Keratinocyte (primary cell): ENCODE measurements around the gene LINC01488. TPM values are rescaled to one million over a fixed set of nuclear protein-coding genes. Genes with fewer than 3 reads are reported as not detected.
A peak's percentile ranks its signal among the peaks of the same experiment; 100 is the strongest.

ENCODE experiments used
- DNase-seq: peaks from one replicate; pipeline ENCODE4 v3.0.0-alpha.2; 2011; ENCODE audit warnings: low read depth, missing footprints, low spot score
- FAIRE-seq: peaks from 2 replicates; lab custom pipeline; 2011; peaks lifted over from hg19 to GRCh38; lab: Jason Lieb, UNC
- H2AFZ ChIP-seq: 2 replicates; pipeline ENCODE4 v1.6.0; 2012; ENCODE audit warnings: low read length, control low read depth, inconsistent platforms; ENCODE audit not compliant: control insufficient read depth
- H3K27ac ChIP-seq: 2 replicates; pipeline ENCODE4 v1.5.1; 2011; ENCODE audit warnings: low read length; ENCODE audit not compliant: control insufficient read depth, insufficient read depth
- H3K27me3 ChIP-seq: 3 replicates; pipeline ENCODE4 v1.6.0; 2011; ENCODE audit warnings: low read length; ENCODE audit not compliant: control insufficient read depth, insufficient read depth; ENCODE audit errors: extremely low read depth
- H3K36me3 ChIP-seq, 2 experiments: 2 replicates in 1 of 2; 3 replicates in 1 of 2; pipeline ENCODE4 v1.5.1; 2011; ENCODE audit warnings: low read length in 2 of 2, mild to moderate bottlenecking in 1 of 2; ENCODE audit not compliant: control insufficient read depth in 2 of 2, insufficient read depth in 2 of 2; ENCODE audit errors: extremely low read depth in 1 of 2
- H3K4me1 ChIP-seq: 3 replicates; pipeline ENCODE4 v1.5.1; 2011; ENCODE audit warnings: low read length; ENCODE audit not compliant: control insufficient read depth, insufficient read depth; ENCODE audit errors: extremely low read depth
- H3K4me2 ChIP-seq: 3 replicates; pipeline ENCODE4 v1.6.0; 2011; ENCODE audit warnings: low read depth, low read length; ENCODE audit not compliant: control insufficient read depth, insufficient read depth; ENCODE audit errors: extremely low read depth
- H3K4me3 ChIP-seq, 3 experiments: fragments of 200-600 bp in 1 of 3; sonication (generic) in 1 of 3; 2 replicates in 2 of 3; 3 replicates in 1 of 3; pipeline ENCODE4 v1.5.1; 2011 to 2016; ENCODE audit warnings: low read length in 3 of 3, mild to moderate bottlenecking in 3 of 3, control low read depth in 2 of 3, inconsistent platforms in 1 of 3, low read depth in 1 of 3, mixed read lengths in 1 of 3, mixed run types in 1 of 3, moderate library complexity in 1 of 3; ENCODE audit not compliant: control insufficient read depth in 2 of 3, insufficient read depth in 2 of 3; ENCODE audit errors: extremely low read depth in 1 of 3
- H3K79me2 ChIP-seq: 2 replicates; pipeline ENCODE4 v1.6.0; 2012; ENCODE audit warnings: low read length; ENCODE audit not compliant: control insufficient read depth, insufficient read depth
- H3K9ac ChIP-seq: 3 replicates; pipeline ENCODE4 v1.6.0; 2011; ENCODE audit warnings: low read length; ENCODE audit not compliant: control insufficient read depth, insufficient read depth; ENCODE audit errors: extremely low read depth
- H3K9me1 ChIP-seq: 3 replicates; pipeline ENCODE4 v1.6.0; 2011; ENCODE audit warnings: low read length; ENCODE audit not compliant: control insufficient read depth, insufficient read depth; ENCODE audit errors: extremely low read depth
- H3K9me3 ChIP-seq: 2 replicates; pipeline ENCODE4 v1.5.1; 2012; ENCODE audit warnings: low read depth, low read length; ENCODE audit not compliant: control insufficient read depth
- H4K20me1 ChIP-seq: 3 replicates; pipeline ENCODE4 v1.6.0; 2011; ENCODE audit warnings: low read length; ENCODE audit not compliant: control insufficient read depth, insufficient read depth; ENCODE audit errors: extremely low read depth
- CTCF ChIP-seq, 3 experiments: IDR thresholded peaks in 1 of 3; conservative IDR thresholded peaks in 1 of 3; optimal IDR thresholded peaks in 1 of 3; 2 replicates in 2 of 3; 3 replicates in 1 of 3; pipeline versions ENCODE3 to v1.5.1; 2011; ENCODE audit warnings: low read length in 3 of 3, mild to moderate bottlenecking in 3 of 3, moderate library complexity in 2 of 3, control low read depth in 1 of 3, inconsistent platforms in 1 of 3; ENCODE audit not compliant: insufficient read depth in 2 of 3; ENCODE audit errors: extremely low read depth in 1 of 3
- EZH2 ChIP-seq: IDR thresholded peaks from one replicate; pipeline ENCODE4 v1.6.1; 2012; ENCODE audit warnings: inconsistent platforms, mild to moderate bottlenecking, low read length, moderate library complexity
- dilution Hi-C: fragments of 300-500 bp; cut with MboI; formaldehyde crosslinking; loops from one replicate; pipeline ENCODE4 v1.7.0; 2020; ENCODE audit warnings: low sequenced_read_pairs; ENCODE audit not compliant: extremely low pct_ligation_motif_present
- polyA plus RNA-seq, 5 experiments: library from polyadenylated mRNA; depleted of rRNA in 3 of 5; stranded (reverse) in 3 of 5; stranded (forward) in 1 of 5; unstranded in 1 of 5; fragments of >200 nt; gene quantifications; 1 replicate in 1 of 5; 2 replicates in 3 of 5; 3 replicates in 1 of 5; pipeline versions ENCODE4 v1.2.1 to v1.2.3, GENCODE V29; 2011 to 2012; ENCODE audit warnings: missing spikeins in 2 of 5, low read depth in 1 of 5, low replicate concordance in 1 of 5

Gene LINC01488
- polyA plus RNA-seq, 1 donor (not counting 4 experiments of a cell fraction or from before 2014, with no cell fraction given) = not detected

- Histone ChIP-seq H3K4me3 (no peak overlapping the region), H3K4me1 (peaks cover 7% of the 10 kb centered on the region)
- dilution Hi-C loops = no loop called here
Observed at GRCh38 chr11:69459848-69460539, 21.5 kb upstream of the LINC01488 start.

GRCh38 chr11:69460540-69461257 is 20.8 kb upstream of the LINC01488 start:
- DNase-seq = peak; percentile 66
- peak overlapping the region; percentile 15 for H3K4me2 ChIP-seq

More at GRCh38 chr11:69459848-69460539, 21.5 kb upstream of the LINC01488 start:
- Histone ChIP-seq H3K9me1 (no peaks in the 10 kb centered on the region), H4K20me1 (no peaks in the 10 kb centered on the region), H3K79me2 (no peaks in the 10 kb centered on the region), H3K4me2 (peak overlapping the region; percentile 15), H3K36me3 (no peaks in the 10 kb centered on the region), H3K9ac (no peak overlapping the region), H3K27me3 (peaks cover 22% of the 10 kb centered on the region), H2AFZ (no peak overlapping the region), H3K9me3 (peaks cover 26% of the 10 kb centered on the region), H3K27ac (peak overlapping the region; percentile 37)
- TF ChIP-seq EZH2 (no peak), CTCF (optimal IDR thresholded peaks at IDR 0.05 in 1 of 3, IDR thresholded peaks at IDR 0.05 in 1 of 3, conservative IDR thresholded peaks at IDR 0.05 in 1 of 3; ENCODE audit: extremely low read depth in 1 of 3, insufficient read depth in 2 of 3, low read length in 3 of 3) (no peak)
- no peak for DNase-seq
- FAIRE-seq = no peak

More at GRCh38 chr11:69460540-69461257, 20.8 kb upstream of the LINC01488 start:
- Histone ChIP-seq H3K4me1 (peaks cover 10% of the 10 kb centered on the region), H3K36me3 (no peaks in the 10 kb centered on the region), H3K9me3 (peaks cover 26% of the 10 kb centered on the region), H3K79me2 (no peaks in the 10 kb centered on the region), H3K9ac (no peak overlapping the region), H4K20me1 (no peaks in the 10 kb centered on the region), H3K9me1 (no peaks in the 10 kb centered on the region), H2AFZ (no peak overlapping the region), H3K4me3 (no peak overlapping the region), H3K27me3 (peaks cover 29% of the 10 kb centered on the region), H3K27ac (peak overlapping the region; percentile 37)
- FAIRE-seq = peak; percentile 96
- no peak for TF ChIP-seq CTCF (optimal IDR thresholded peaks at IDR 0.05 in 1 of 3, IDR thresholded peaks at IDR 0.05 in 1 of 3, conservative IDR thresholded peaks at IDR 0.05 in 1 of 3; ENCODE audit: extremely low read depth in 1 of 3, insufficient read depth in 2 of 3, low read length in 3 of 3)
- no peak for TF ChIP-seq EZH2
- dilution Hi-C loops = no loop called here
